NCI-H146 treated with DMSO at 0.1 percent for 48 hours (cell line): ENCODE results near the gene MAML2.
A peak's percentile ranks its signal among the peaks of the same experiment; 100 is the strongest.

Experiments
- DNase-seq: peaks from one replicate; lab custom pipeline; 2025; ENCODE audit not compliant: unreplicated experiment; lab: John Stamatoyannopoulos, UW

The MAML2 gene

GRCh38 chr11:96342961-96343711, at the start of gene MAML2:
MAML2 (minus strand) TSS chr11:96343195; CDS start chr11:96341895, 1,300 bp downstream.
- peak; percentile 56 for DNase-seq

DNA sequence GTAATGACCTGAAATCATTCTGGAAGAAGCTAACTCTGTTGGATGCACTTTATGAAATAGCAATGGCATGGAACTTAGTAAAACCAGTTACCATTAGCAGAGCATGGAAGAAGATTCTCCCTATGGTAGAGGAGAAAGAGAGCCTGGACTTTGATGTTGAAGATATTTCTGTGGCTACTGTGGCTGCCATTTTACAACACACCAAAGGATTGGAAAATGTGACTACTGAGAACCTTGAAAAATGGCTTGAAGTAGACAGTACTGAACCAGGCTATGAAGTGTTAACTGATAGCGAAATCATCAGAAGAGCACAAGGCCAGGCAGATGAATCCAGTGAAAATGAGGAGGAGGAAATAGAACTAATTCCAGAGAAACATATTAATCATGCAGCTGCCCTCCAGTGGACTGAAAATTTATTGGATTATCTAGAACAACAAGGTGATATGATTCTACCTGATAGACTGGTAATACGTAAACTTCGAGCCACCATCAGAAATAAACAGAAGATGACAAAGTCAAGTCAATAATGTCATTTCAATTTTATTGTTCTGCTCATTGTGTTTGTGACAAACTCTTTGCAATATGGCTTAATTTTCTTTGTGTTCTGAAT, 48.8 kb upstream of the MAML2 start:
- DNase-seq = no peak

- no peak for DNase-seq
These were observed 47.4 kb upstream of the MAML2 start for GRCh38 chr11:96390488-96390792.

DNA sequence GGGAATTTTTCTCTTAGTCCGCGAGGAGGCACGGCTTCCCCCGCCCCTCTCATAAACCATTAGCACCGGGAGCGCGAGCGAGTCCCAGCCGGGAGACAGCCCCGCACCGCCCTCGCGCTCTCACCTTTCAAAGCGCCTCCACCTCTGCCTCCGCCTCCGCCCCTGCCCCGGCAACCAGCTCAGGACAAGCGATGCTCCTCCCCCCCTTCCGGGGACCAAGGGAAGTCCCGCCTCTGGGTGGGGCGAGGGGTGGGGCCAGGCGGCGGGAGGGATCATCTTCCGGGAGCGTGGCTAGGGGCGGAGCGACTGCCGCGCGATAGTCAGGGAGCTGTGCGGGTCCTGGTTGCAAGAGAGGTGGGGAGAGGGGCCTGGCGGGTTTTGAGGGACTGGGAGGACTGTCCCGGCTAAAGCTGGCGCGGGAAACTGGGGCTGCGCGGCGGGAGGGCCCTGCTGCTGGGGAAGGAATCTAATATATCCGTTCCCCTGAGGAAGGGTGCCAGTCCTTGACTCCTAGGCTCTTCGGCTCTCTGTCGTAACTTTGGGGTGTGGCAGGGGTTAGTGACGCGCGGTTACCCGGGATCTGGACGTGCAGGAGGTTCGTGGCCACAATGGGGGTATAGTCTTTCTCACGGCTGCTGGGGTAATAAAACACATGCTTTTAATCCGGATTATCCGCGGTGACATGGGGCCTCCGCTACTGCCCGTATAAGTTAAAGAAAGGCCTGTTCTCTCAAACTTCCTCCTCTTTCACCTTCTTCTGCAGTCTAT, 46.9 kb upstream of the MAML2 start, which contains the start of the genes CCDC82 and JRKL:
Gene CCDC82 (minus strand): TSS at position 193 of the 768 bp plus-strand sequence. CDS start 5,165 bp downstream, outside the sequence.
Gene JRKL (plus strand): TSS at position 294 of the 768 bp plus-strand sequence. CDS start 637 bp downstream, outside the sequence.
- peak; percentile 86 for DNase-seq

DNA sequence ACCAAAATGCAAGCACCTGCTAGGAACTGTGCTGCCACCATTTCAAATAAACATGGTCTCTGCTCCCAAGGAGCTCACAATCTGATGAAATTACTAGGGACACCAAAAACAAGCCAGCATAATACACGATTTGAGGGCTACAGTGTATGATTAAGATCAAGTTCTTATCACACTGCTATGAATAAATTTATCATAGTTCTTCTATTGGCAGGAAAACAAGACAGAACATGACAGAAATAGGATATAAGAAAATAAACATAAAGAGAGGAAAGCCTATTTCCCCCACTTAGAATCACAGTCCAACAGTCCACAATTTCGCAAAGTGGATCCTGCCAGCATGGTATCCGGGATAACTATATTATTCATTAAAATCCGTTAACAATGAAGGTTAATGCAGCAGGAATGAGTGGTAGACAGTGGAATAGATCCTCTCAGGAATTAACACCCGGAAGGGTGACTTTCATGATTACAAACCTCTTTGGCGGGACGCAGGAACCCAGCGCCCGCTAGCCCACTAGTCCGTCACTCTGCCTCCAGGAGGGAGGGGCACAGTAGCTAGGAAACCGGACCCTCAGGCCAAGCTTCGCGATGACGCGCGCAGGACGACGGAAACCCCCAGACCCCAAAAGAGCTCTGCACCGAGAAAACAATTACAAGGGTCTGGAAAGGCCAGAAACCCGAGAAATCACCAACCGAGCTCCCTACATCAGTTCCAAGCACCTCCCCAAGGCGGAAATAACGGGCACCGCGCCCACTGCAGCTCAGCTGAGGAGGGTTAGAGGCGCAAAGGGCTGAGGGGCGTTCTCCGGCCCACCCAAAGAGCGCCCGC, 46.1 kb upstream of the MAML2 start:
- DNase-seq = peak; percentile 65

DNA sequence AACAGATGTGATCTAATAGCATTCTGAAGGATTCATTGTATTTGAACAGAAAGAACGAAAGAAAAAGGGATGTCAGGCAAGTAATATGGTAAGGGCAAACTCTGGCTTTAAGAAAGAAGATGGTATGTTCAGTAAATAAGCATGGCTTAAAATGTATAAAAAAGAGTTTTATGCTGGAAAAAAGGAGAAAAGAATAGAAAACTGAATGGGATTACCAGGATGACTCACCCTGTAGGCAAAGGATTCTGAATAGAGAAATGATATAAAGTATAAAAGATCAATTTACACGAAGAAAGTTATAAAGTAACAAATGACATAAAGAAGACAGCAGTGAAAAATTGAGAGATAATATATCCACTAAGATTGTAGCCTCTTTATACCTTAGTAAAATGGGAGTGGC, 42.2 kb upstream of the MAML2 start:
- no peak for DNase-seq

- peak; percentile 76 for DNase-seq
These were observed 41.2 kb upstream of the MAML2 start for GRCh38 chr11:96384156-96384555.

DNA sequence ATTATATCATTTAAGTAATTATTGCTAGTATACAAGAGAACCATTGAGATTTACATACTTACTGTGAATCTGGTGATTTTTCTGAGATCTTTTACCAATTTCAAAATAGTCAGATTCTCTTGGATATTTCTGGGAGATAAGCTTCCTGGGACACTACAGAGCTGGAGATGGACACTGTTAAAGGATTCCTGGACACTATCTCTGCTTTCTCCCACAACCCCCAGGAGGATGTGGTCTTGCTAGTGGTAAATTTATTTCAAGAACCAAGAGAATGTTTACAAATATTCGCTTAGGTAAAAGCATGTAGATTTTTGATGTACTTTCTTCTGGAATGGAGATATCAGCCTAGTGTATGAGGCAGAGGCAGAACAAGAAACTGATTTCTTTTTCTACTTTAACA, 33.8 kb upstream of the MAML2 start:
- no peak for DNase-seq

GRCh38 chr11:96373826-96374225, 30.8 kb upstream of the MAML2 start:
- DNase-seq = no peak

- no peak for DNase-seq
These were observed 24.3 kb upstream of the MAML2 start for GRCh38 chr11:96367342-96367741.

- no peak for DNase-seq
These were observed 23.0 kb upstream of the MAML2 start for GRCh38 chr11:96366024-96366423.

DNA sequence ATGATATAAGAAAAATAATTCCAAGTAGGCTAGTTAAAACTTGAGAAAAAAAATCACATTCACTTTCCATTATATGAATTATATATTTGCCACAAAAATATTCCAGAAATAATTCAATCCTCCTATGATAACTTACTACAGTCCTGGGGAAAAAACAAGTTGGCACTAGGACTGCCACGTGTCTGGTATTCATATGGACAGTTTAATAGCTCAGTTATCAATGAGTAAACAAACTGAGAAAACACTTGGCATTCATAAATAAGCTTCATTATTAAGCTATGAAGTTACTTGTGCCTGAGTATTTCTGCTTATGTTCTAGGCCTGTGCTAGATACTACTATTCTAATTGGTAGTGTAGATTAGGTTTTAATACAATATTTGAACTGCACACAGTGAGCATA, 22.5 kb upstream of the MAML2 start:
- no peak for DNase-seq

GRCh38 chr11:96361778-96362177, 18.8 kb upstream of the MAML2 start:
- no peak for DNase-seq

GRCh38 chr11:96358321-96358720, 15.3 kb upstream of the MAML2 start:
- DNase-seq = no peak

- DNase-seq = no peak
These were observed 14.8 kb upstream of the MAML2 start for GRCh38 chr11:96357794-96358193.

DNA sequence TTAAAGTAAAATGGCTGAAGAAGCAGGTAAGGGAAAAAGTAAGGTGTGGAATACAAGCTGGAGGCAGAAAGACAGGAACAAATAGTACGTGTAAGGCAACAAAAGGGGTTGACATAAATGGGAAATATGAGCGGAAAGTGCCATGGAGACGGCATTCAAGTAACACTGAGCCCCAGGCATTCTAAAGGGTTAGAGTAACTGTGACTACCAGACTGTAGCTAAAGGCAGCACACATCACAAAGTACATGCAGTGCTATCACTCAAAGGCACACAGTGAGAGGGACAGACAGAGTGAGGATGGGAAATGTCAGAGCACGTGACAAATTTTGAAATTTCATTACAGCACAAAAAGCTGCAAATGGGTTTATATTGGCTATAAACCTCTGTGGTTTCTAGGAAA, 13.9 kb upstream of the MAML2 start:
- DNase-seq = no peak

GRCh38 chr11:96342014-96342960, 708 bp downstream of the MAML2 start:
- no peak for DNase-seq

- peak; percentile 26 for DNase-seq
These were observed 1.6 kb downstream of the MAML2 start for GRCh38 chr11:96341211-96342013.

DNA sequence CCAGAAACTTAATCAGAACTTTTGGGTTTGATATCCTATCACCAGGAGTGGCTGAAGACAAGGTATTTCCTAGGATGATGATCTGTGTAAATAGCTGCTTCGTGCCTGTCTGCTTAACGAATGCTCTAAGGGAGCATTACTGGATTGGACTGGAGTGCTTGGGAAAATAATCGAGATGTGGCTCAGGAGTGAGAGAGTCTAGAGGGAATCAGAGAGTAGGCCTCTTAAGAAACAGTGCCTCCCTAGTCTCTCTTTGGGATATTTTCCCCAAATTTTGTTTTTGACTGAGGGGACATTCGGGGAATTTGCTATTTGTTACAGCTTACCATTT, 2.5 kb downstream of the MAML2 start:
- DNase-seq = no peak
